Measurements from ENCODE around the gene ZNF385B. TPM values are rescaled to one million over a fixed set of nuclear protein-coding genes. Genes with fewer than 3 reads are reported as not detected.

Gene ZNF385B
- total RNA-seq, 1 experiment from 2014 or later: 2.2 TPM

GRCh38 chr2:179804206-179804605 is 57.2 kb downstream of the ZNF385B start (continued):
- TF ChIP-seq, protein P1, sequence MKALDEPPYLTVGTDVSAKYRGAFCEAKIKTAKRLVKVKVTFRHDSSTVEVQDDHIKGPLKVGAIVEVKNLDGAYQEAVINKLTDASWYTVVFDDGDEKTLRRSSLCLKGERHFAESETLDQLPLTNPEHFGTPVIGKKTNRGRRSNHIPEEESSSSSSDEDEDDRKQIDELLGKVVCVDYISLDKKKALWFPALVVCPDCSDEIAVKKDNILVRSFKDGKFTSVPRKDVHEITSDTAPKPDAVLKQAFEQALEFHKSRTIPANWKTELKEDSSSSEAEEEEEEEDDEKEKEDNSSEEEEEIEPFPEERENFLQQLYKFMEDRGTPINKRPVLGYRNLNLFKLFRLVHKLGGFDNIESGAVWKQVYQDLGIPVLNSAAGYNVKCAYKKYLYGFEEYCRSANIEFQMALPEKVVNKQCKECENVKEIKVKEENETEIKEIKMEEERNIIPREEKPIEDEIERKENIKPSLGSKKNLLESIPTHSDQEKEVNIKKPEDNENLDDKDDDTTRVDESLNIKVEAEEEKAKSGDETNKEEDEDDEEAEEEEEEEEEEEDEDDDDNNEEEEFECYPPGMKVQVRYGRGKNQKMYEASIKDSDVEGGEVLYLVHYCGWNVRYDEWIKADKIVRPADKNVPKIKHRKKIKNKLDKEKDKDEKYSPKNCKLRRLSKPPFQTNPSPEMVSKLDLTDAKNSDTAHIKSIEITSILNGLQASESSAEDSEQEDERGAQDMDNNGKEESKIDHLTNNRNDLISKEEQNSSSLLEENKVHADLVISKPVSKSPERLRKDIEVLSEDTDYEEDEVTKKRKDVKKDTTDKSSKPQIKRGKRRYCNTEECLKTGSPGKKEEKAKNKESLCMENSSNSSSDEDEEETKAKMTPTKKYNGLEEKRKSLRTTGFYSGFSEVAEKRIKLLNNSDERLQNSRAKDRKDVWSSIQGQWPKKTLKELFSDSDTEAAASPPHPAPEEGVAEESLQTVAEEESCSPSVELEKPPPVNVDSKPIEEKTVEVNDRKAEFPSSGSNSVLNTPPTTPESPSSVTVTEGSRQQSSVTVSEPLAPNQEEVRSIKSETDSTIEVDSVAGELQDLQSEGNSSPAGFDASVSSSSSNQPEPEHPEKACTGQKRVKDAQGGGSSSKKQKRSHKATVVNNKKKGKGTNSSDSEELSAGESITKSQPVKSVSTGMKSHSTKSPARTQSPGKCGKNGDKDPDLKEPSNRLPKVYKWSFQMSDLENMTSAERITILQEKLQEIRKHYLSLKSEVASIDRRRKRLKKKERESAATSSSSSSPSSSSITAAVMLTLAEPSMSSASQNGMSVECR (CRISPR knock-in tag; IDR thresholded peaks at IDR 0.05; ENCODE audit: borderline replicate concordance): no peak

- POLR2A ChIA-PET: no interaction called here
- H3K4me1 Mint-ChIP-seq: peaks cover 11% of the 10 kb centered on the region
- CTCF ChIA-PET: no interaction called here
- no peak overlapping the region for H3K4me3 Mint-ChIP-seq
- DNase-seq (ENCODE audit: low spot score) (no peak), ATAC-seq (no peak)
- TF ChIP-seq NFYB (CRISPR knock-in tag; conservative IDR thresholded peaks at IDR 0.05; ENCODE audit: low read depth) (no peak), HMGA2 (CRISPR knock-in tag; IDR thresholded peaks at IDR 0.05) (no peak), EMX1 (CRISPR knock-in tag; IDR thresholded peaks at IDR 0.05) (no peak), ZNF219 (CRISPR knock-in tag; IDR thresholded peaks at IDR 0.05; ENCODE audit: borderline replicate concordance) (no peak), ZNF671 (CRISPR knock-in tag; IDR thresholded peaks at IDR 0.05) (no peak), ZNF396 (CRISPR knock-in tag; IDR thresholded peaks at IDR 0.05; ENCODE audit: borderline replicate concordance) (no peak), FOXK1 (CRISPR knock-in tag; IDR thresholded peaks at IDR 0.05) (no peak), KAT7 (CRISPR knock-in tag; IDR thresholded peaks at IDR 0.05; ENCODE audit: borderline replicate concordance) (no peak), FOXP1 (CRISPR knock-in tag; IDR thresholded peaks at IDR 0.05; ENCODE audit: borderline replicate concordance) (no peak), GTF2I (CRISPR knock-in tag; conservative IDR thresholded peaks at IDR 0.05) (no peak), E2F4 (CRISPR knock-in tag; IDR thresholded peaks at IDR 0.05; ENCODE audit: borderline replicate concordance, low read depth) (no peak), CREB1 (CRISPR knock-in tag; IDR thresholded peaks at IDR 0.05) (no peak), MAX (CRISPR knock-in tag; IDR thresholded peaks at IDR 0.05) (no peak)
- H3K36me3 Mint-ChIP-seq: no peaks in the 10 kb centered on the region
- no peak overlapping the region for H3K27ac Mint-ChIP-seq
- H3K27me3 Mint-ChIP-seq (ENCODE audit: low read depth): no peaks in the 10 kb centered on the region
- H3K9me3 Mint-ChIP-seq: peaks cover 6% of the 10 kb centered on the region; the same call in 1 of the 2 replicates
These were observed 59.1 kb downstream of the ZNF385B start for GRCh38 chr2:179802051-179802882.

DNA sequence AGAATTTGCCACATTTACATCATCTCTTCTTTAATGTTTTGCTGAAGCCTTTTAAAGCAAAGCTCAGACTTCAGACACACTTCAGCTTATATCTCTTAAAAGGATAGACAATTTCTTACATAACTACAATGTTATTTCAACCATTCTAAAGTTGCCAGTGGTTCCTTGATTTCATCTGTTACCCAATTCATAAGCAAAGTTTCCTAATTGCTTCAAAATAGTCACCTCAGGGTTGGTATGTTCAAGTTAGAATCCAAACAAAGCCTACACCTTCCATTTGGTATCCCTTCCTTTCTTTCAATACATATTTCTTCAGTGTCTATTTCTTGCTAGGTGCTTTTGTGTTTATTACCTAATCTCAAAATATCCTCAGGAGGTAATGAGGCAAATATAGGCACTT is 60.6 kb downstream of the ZNF385B start:
- CTCF ChIA-PET: no interaction called here
- ATAC-seq (no peak), DNase-seq (ENCODE audit: low spot score) (no peak)
- Mint-ChIP-seq H3K4me3 (no peak overlapping the region), H3K9me3 (no peaks in the 10 kb centered on the region), H3K4me1 (peaks cover 13% of the 10 kb centered on the region), H3K27ac (no peak overlapping the region), H3K36me3 (no peaks in the 10 kb centered on the region), H3K27me3 (ENCODE audit: low read depth) (no peaks in the 10 kb centered on the region)
- POLR2A ChIA-PET: no interaction called here
- no peak for TF ChIP-seq TP53 (CRISPR knock-in tag; IDR thresholded peaks at IDR 0.05)
- TF ChIP-seq E2F4 (CRISPR knock-in tag; IDR thresholded peaks at IDR 0.05; ENCODE audit: borderline replicate concordance, low read depth): no peak
- TF ChIP-seq ZNF423 (CRISPR knock-in tag; IDR thresholded peaks at IDR 0.05): no peak
